Ishikawa (cell line): Measurements from ENCODE around the gene IAPP.

Experiments
- CEBPB ChIP-seq: IDR thresholded peaks from 2 replicates; pipeline ENCODE4 v1.6.1; 2012
- CREB1 ChIP-seq: IDR thresholded peaks from 2 replicates; pipeline ENCODE4 v1.6.1; 2012; ENCODE audit warnings: low read depth
- EGR1 ChIP-seq: IDR thresholded peaks from 2 replicates; pipeline ENCODE4 v1.6.1; 2012
- EP300 ChIP-seq: IDR thresholded peaks from 2 replicates; pipeline ENCODE4 v1.6.1; 2012; ENCODE audit warnings: borderline replicate concordance
- FOXM1 ChIP-seq: IDR thresholded peaks from 2 replicates; pipeline ENCODE4 v1.6.1; 2012; ENCODE audit warnings: low read depth, borderline replicate concordance
- MAX ChIP-seq: IDR thresholded peaks from 2 replicates; pipeline ENCODE4 v1.6.1; 2012
- NFIC ChIP-seq: IDR thresholded peaks from 2 replicates; pipeline ENCODE4 v1.6.1; 2012
- RAD21 ChIP-seq: IDR thresholded peaks from 2 replicates; pipeline ENCODE4 v1.6.1; 2012; ENCODE audit warnings: low read depth
- REST ChIP-seq: IDR thresholded peaks from 2 replicates; pipeline ENCODE4 v1.6.1; 2012; ENCODE audit warnings: low read depth, mild to moderate bottlenecking
- TAF1 ChIP-seq: IDR thresholded peaks from 2 replicates; pipeline ENCODE4 v1.6.1; 2012; ENCODE audit warnings: low read depth, mild to moderate bottlenecking
- TCF12 ChIP-seq: IDR thresholded peaks from 2 replicates; pipeline ENCODE4 v1.6.1; 2012; ENCODE audit warnings: low read depth
- TEAD4 ChIP-seq: IDR thresholded peaks from 2 replicates; pipeline ENCODE4 v1.6.1; 2012
- USF1 ChIP-seq: IDR thresholded peaks from 2 replicates; pipeline ENCODE4 v1.6.1; 2012
- YY1 ChIP-seq: IDR thresholded peaks from 2 replicates; pipeline ENCODE4 v1.6.1; 2012; ENCODE audit warnings: low read depth
- ZBTB7A ChIP-seq: IDR thresholded peaks from 2 replicates; pipeline ENCODE4 v1.6.1; 2012; ENCODE audit warnings: low read depth

Gene IAPP

GRCh38 chr12:21334771-21335325 lies 37.9 kb upstream of the IAPP start, which contains the start of gene SLCO1A2:
SLCO1A2 (minus strand) TSS chr12:21334917; CDS start chr12:21334647, 270 bp downstream.
- no peak for TF ChIP-seq REST
- no peak for TF ChIP-seq NFIC
- TF ChIP-seq FOXM1, result no peak
- TF ChIP-seq EGR1, result no peak
- TF ChIP-seq TCF12, result no peak
- TF ChIP-seq CEBPB, result no peak
- TF ChIP-seq RAD21, result no peak
- no peak for TF ChIP-seq MAX
- TF ChIP-seq EP300, result no peak
- no peak for TF ChIP-seq USF1
- no peak for TF ChIP-seq TAF1

DNA sequence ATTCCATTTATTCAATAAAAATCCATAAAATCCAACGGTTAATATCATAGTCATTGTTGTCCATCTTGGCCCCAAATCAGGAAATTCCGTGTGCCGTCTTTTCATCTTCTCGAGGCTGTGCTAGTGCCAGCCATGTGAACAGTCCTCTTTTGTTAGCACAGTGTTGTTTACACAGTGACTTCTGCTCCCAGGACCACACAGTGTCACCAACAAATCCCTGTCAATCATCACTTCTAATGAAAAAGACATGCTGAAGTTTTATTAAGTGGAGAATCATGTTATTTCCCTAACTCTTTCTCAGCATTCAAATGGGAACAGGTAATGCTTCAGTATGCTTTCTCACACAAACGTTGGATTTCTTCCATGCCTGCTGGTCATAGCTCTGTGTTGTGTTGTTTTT lies 36.0 kb upstream of the IAPP start:
- no peak for TF ChIP-seq FOXM1
- no peak for TF ChIP-seq CEBPB
- no peak for TF ChIP-seq EGR1
- TF ChIP-seq YY1, result no peak
- TF ChIP-seq TEAD4, result no peak
- TF ChIP-seq RAD21, result no peak

GRCh38 chr12:21337453-21337852 lies 35.2 kb upstream of the IAPP start:
- TF ChIP-seq USF1 (no peak), CREB1 (no peak), EGR1 (no peak), MAX (no peak), TEAD4 (no peak), NFIC (no peak), FOXM1 (no peak), RAD21 (no peak), REST (no peak), YY1 (no peak), TCF12 (no peak), CEBPB (no peak), EP300 (no peak), ZBTB7A (no peak), TAF1 (no peak)

DNA sequence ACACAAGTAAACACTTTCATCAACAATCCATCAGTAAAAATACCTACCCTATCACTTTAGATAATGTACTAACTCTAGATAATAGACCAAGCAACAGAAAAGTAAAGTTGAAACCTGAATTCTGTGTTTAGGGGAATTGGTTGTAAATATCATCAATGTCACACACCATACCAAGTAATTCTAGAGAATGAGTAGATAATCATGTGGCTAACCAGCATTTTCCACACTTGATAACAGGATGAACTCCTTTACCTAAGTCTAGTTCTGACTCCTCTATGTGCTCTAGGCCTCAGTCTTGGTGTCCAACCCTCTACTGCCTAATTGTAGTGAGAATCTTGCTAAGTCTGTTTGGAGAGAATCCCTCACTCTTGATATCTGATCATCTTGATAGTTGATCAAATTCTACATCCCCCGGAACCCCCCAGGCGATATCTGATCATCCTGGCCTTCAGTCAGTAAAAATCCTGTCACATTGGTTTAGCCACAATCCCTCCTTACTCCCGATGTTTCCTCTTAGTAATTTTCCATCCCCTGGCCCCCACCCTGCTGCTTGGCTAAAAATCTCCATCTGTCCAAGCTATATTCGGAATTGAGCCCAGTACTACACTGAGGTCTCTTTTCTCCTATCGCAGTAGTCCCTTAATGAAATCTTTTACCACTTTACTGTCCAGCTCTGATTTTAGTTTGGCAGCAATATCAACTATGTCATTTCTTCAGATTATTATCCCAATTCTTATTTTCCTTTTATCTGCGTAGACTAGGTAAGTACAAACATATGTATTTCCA lies 34.5 kb upstream of the IAPP start:
- no peak for TF ChIP-seq REST
- TF ChIP-seq RAD21, result no peak
- TF ChIP-seq TEAD4, result no peak
- TF ChIP-seq EGR1, result no peak
- no peak for TF ChIP-seq CREB1
- TF ChIP-seq YY1, result no peak
- no peak for TF ChIP-seq TCF12
- TF ChIP-seq TAF1, result no peak
- no peak for TF ChIP-seq EP300
- no peak for TF ChIP-seq USF1
- no peak for TF ChIP-seq CEBPB
- no peak for TF ChIP-seq NFIC
- no peak for TF ChIP-seq MAX
- TF ChIP-seq ZBTB7A, result no peak
- no peak for TF ChIP-seq FOXM1
